Mesothelial cell of epicardium (in vitro differentiated cells): ENCODE measurements around the gene TNFRSF25. TPM values are rescaled to one million over a fixed set of nuclear protein-coding genes. Genes with fewer than 3 reads are reported as not detected.
A peak's percentile ranks its signal among the peaks of the same experiment; 100 is the strongest.

ENCODE experiments used
- DNase-seq, 2 experiments: peaks; one replicate each; pipeline ENCODE4 v3.0.0; 2021; ENCODE audit warnings: low spot score in 2 of 2; ENCODE audit not compliant: unreplicated experiment in 2 of 2
- H3K27ac Mint-ChIP-seq: 2 replicates; pipeline ENCODE4 v1.8.0; 2021; ENCODE audit warnings: mixed read lengths
- H3K27me3 Mint-ChIP-seq: 2 replicates; pipeline ENCODE4 v1.8.0; 2021; ENCODE audit warnings: low read depth, mixed read lengths
- H3K36me3 Mint-ChIP-seq: 2 replicates; pipeline ENCODE4 v1.8.0; 2021; ENCODE audit warnings: mixed read lengths
- H3K4me1 Mint-ChIP-seq: 2 replicates; pipeline ENCODE4 v1.8.0; 2021; ENCODE audit warnings: mixed read lengths
- H3K4me3 Mint-ChIP-seq: 2 replicates; pipeline ENCODE4 v1.8.0; 2021; ENCODE audit warnings: mild to moderate bottlenecking, moderate library complexity, mixed read lengths
- H3K9me3 Mint-ChIP-seq: 2 replicates; pipeline ENCODE4 v1.8.0; 2021; ENCODE audit warnings: mixed read lengths
- total RNA-seq: library from RNA; stranded (reverse); gene quantifications from 3 replicates; pipeline ENCODE4 v1.2.1, GENCODE V29; 2021
- TF ChIP-seq, protein P1 (sequence below): fragments of 200-600 bp; sonication (generic); IDR thresholded peaks from one replicate; pipeline ENCODE4 v1.5.0; 2021; ENCODE audit warnings: antibody characterized with exemption; ENCODE audit not compliant: unreplicated experiment

TNFRSF25 gene
- total RNA-seq, 1 donor from 2014 or later, result 41.6 TPM

DNA sequence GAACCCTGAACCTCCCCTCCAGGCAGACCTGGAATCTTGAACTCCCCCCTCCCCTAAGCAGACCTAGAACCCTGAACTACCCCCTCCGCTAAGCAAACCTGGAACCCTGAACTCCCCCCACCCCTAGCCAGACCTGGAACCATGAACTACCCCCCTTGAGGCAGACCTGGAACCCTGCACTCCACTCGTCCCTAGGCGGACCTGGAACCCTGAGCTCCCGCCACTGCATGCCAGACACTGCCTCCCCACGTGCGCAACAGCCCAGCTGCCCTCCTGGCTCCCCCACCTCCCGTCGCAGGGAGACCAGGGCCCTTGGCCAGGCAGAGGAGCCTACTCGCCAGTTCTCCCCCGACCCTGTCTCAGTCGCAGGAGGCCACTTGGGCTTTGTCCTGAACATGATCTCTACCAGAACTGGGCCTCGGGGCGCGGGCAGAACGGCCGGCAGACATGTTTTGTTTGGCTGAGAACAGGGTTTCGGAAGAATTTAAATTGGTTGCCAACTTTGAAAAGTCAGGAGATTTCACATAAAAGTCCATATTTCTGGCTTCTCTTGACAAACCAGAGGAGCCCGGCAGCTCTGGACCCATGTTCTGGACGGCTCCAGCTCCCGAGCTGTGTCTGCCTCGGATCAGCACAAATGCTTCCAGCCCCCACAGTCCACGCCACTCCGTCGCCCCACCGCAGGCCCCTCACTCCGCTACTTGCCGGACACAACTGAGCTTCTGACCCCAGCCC is 34.7 kb upstream of the TNFRSF25 start:
- Mint-ChIP-seq H3K36me3 (no peaks in the 10 kb centered on the region), H3K27ac (no peak overlapping the region), H3K9me3 (no peaks in the 10 kb centered on the region), H3K27me3 (no peaks in the 10 kb centered on the region), H3K4me3 (no peak overlapping the region), H3K4me1 (peaks cover 28% of the 10 kb centered on the region)
- DNase-seq, result no peak
- TF ChIP-seq, protein P1, sequence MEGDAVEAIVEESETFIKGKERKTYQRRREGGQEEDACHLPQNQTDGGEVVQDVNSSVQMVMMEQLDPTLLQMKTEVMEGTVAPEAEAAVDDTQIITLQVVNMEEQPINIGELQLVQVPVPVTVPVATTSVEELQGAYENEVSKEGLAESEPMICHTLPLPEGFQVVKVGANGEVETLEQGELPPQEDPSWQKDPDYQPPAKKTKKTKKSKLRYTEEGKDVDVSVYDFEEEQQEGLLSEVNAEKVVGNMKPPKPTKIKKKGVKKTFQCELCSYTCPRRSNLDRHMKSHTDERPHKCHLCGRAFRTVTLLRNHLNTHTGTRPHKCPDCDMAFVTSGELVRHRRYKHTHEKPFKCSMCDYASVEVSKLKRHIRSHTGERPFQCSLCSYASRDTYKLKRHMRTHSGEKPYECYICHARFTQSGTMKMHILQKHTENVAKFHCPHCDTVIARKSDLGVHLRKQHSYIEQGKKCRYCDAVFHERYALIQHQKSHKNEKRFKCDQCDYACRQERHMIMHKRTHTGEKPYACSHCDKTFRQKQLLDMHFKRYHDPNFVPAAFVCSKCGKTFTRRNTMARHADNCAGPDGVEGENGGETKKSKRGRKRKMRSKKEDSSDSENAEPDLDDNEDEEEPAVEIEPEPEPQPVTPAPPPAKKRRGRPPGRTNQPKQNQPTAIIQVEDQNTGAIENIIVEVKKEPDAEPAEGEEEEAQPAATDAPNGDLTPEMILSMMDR, result no peak

DNA sequence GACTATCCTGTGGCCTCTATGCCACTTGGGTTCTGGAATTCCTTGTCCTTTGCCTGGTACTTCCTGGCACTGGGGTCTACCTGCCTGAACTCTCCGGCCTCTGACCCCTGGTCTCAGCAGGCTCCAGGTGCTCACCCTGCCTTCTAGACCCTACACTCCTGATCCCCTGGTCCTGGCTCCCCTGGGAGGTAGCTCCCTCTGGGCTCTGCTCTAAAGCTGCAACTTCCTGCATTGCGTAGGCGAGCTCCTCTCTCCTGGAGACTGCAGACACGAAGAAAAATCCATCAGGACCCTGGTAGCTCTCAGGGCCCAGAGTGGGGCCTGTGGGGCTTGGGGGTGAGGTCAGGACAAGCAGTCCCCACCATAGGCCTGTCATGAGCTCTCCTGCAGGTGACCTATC is 33.3 kb upstream of the TNFRSF25 start:
- Mint-ChIP-seq H3K27ac (no peak overlapping the region), H3K4me3 (peak overlapping the region; percentile 32), H3K9me3 (no peaks in the 10 kb centered on the region)

DNA sequence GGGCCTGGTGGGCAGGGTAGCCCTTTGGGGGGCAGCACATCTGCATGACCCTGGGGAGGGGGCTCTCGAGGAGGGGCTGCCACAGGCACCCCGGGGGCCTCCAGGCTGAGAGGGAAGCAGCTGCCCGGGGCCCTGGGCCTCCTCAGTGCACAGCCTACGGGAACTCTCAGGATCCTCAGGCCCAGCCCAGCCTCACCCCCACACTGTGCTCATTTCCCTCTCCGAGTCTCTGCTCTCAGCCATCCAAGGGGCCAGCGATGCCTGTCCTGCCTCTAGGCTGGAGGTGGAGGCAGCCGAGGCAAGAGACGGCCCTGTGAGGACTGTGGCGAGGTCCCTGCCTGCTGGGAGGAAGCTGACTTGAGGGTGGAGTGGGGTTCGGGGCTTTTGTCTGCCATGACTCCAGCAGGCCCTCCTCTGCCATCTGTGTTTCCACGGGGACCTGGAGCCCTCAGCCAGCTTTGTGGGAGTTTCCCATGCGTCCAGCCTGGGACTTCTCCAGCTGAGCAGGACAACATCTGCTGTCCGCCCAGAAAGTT is 32.7 kb upstream of the TNFRSF25 start:
- no peaks in the 10 kb centered on the region for H3K27me3 Mint-ChIP-seq
- TF ChIP-seq, protein P1, result no peak
- no peak for DNase-seq
- no peak overlapping the region for H3K27ac Mint-ChIP-seq
- no peaks in the 10 kb centered on the region for H3K36me3 Mint-ChIP-seq
- peaks cover 29% of the 10 kb centered on the region for H3K4me1 Mint-ChIP-seq
- peak overlapping the region; percentile 32 for H3K4me3 Mint-ChIP-seq
- no peaks in the 10 kb centered on the region for H3K9me3 Mint-ChIP-seq

More for the DNA sequence above, 33.3 kb upstream of the TNFRSF25 start:
- Mint-ChIP-seq H3K4me1 (peaks cover 29% of the 10 kb centered on the region), H3K36me3 (no peaks in the 10 kb centered on the region), H3K27me3 (no peaks in the 10 kb centered on the region)
- TF ChIP-seq, protein P1, result no peak
- DNase-seq, result no peak

- no peaks in the 10 kb centered on the region for H3K36me3 Mint-ChIP-seq
- no peaks in the 10 kb centered on the region for H3K9me3 Mint-ChIP-seq
- TF ChIP-seq, protein P1, result no peak
- H3K27me3 Mint-ChIP-seq, result no peaks in the 10 kb centered on the region
- peaks cover 29% of the 10 kb centered on the region for H3K4me1 Mint-ChIP-seq
- no peak for DNase-seq
- H3K4me3 Mint-ChIP-seq, result peak overlapping the region; percentile 72
- H3K27ac Mint-ChIP-seq, result no peak overlapping the region
These were observed 32.0 kb upstream of the TNFRSF25 start for GRCh38 chr1:6497867-6498575.

DNA sequence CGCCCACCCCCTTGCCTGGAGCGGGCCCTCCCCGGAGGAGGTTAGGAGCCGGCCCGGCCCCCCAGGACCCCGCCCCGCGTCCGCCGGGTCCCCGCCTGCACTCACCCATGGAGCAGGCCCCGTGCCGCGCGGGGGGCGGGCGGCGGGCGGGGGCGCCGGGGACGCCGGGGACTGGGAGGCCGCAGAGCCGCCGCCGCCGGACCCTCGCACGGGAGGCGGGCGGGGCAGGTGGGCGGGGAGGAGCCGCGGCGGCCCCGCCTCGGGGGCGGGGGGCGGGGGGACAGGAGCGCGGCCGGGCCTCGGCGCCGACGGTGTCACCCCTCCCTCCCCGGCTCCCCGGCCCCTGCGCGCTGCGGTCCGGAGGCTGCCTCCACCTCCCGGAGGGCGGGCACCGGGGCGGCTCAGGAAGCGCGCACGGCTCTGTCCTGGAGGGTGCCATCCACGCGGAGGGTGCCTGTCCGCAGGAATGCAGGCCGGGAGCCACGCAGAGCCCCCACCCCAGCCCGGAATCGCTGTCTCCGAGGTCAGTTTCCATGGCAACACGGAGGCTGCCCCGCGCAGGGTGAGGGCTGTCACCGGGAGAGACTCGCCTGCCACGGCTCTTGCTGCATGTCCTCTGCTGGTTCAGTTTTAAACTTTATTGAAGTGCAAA is 31.4 kb upstream of the TNFRSF25 start:
- Mint-ChIP-seq H3K27ac (no peak overlapping the region), H3K4me3 (peak overlapping the region; percentile 75), H3K9me3 (no peaks in the 10 kb centered on the region), H3K27me3 (no peaks in the 10 kb centered on the region), H3K36me3 (no peaks in the 10 kb centered on the region), H3K4me1 (peaks cover 30% of the 10 kb centered on the region)
- DNase-seq, result peak; percentile 52 to 67
- TF ChIP-seq, protein P1, result no peak
